ENCODE measurements around the gene OR6C74. TPM values are rescaled to one million over a fixed set of nuclear protein-coding genes. Genes with fewer than 3 reads are reported as not detected.

The OR6C74 gene
- polyA plus RNA-seq, 1 donor from 2014 or later, result not detected

- Histone ChIP-seq H3K9ac (ENCODE audit: low read length) (no peak overlapping the region), H3K4me2 (ENCODE audit: low read length) (no peak overlapping the region), H3K4me3 (ENCODE audit: low read length) (no peak overlapping the region), H4K20me1 (ENCODE audit: insufficient read depth) (no peaks in the 10 kb centered on the region), H3K36me3 (ENCODE audit: insufficient read depth, low read length) (no peaks in the 10 kb centered on the region), H3K9me3 (ENCODE audit: low read length) (no peaks in the 10 kb centered on the region), H2AFZ (ENCODE audit: low read depth, low read length) (no peak overlapping the region), H3K27me3 (ENCODE audit: insufficient read depth, low read depth, low read length) (no peaks in the 10 kb centered on the region), H3K27ac (ENCODE audit: low read length) (no peak overlapping the region), H3K79me2 (replicated peaks; ENCODE audit: insufficient read depth, low read length) (no peaks in the 10 kb centered on the region), H3K9me2 (ENCODE audit: insufficient read depth, low read length) (no peaks in the 10 kb centered on the region), H3F3A (ENCODE audit: insufficient read depth, low read length, poor library complexity, severe bottlenecking) (no peaks in the 10 kb centered on the region)
- TF ChIP-seq CTCF (IDR thresholded peaks at IDR 0.05; ENCODE audit: poor library complexity, severe bottlenecking) (no peak), EP300 (conservative IDR thresholded peaks at IDR 0.05; ENCODE audit: poor library complexity, severe bottlenecking) (peak; percentile 57)
These were observed 13.9 kb downstream of the OR6C74 start for GRCh38 chr12:55258303-55258702.

DNA sequence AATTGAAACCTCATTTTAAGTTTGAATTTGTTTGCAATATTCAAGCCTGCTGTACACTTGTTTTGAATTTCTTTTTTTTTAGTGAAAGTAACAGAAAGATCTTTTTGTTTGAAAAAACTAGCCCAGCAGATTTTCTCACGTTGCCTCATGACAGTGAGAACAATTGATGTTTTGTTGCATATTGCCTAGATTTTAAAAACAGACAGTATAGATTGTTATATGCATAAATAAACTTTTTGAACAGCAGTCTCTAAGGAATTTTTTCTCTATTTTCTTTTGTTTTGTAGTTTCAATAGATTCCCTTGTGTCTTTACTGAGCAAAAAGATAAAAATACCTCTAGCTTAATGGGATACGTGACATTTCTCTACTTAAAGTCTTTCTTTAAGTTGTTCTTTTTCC lies 36.6 kb downstream of the OR6C74 start:
- Histone ChIP-seq H3K27ac (ENCODE audit: low read length) (no peak overlapping the region), H3K4me3 (ENCODE audit: low read length) (no peak overlapping the region), H3F3A (ENCODE audit: insufficient read depth, low read length, poor library complexity, severe bottlenecking) (no peaks in the 10 kb centered on the region)

GRCh38 chr12:55289999-55290398 lies 45.6 kb downstream of the OR6C74 start:
- TF ChIP-seq CTCF (IDR thresholded peaks at IDR 0.05; ENCODE audit: poor library complexity, severe bottlenecking), result no peak
- TF ChIP-seq RAD21 (conservative IDR thresholded peaks at IDR 0.05), result no peak
- no peak for TF ChIP-seq SMC3 (conservative IDR thresholded peaks at IDR 0.05; ENCODE audit: poor library complexity)
- TF ChIP-seq EP300 (conservative IDR thresholded peaks at IDR 0.05; ENCODE audit: poor library complexity, severe bottlenecking), result no peak
- no peak for TF ChIP-seq EZH2 (IDR thresholded peaks at IDR 0.05; ENCODE audit: borderline replicate concordance, insufficient read depth, low read length, poor library complexity, severe bottlenecking)
- TF ChIP-seq POLR2AphosphoS5 (IDR thresholded peaks at IDR 0.05), result no peak
- no peak for TF ChIP-seq REST (IDR thresholded peaks at IDR 0.05; ENCODE audit: borderline replicate concordance)
- no peak for TF ChIP-seq MXI1 (conservative IDR thresholded peaks at IDR 0.05; ENCODE audit: poor library complexity, severe bottlenecking)
- TF ChIP-seq TAF1 (IDR thresholded peaks at IDR 0.05; ENCODE audit: low read depth), result no peak
- Histone ChIP-seq H3K9ac (ENCODE audit: low read length) (no peak overlapping the region), H3K27ac (ENCODE audit: low read length) (no peak overlapping the region), H3K36me3 (ENCODE audit: insufficient read depth, low read length) (no peaks in the 10 kb centered on the region), H3K4me3 (ENCODE audit: low read length) (no peak overlapping the region), H3K79me2 (replicated peaks; ENCODE audit: insufficient read depth, low read length) (no peaks in the 10 kb centered on the region), H3K4me2 (ENCODE audit: low read length) (no peak overlapping the region), H3K9me3 (ENCODE audit: low read length) (no peaks in the 10 kb centered on the region), H3F3A (ENCODE audit: insufficient read depth, low read length, poor library complexity, severe bottlenecking) (no peaks in the 10 kb centered on the region), H3K27me3 (ENCODE audit: insufficient read depth, low read depth, low read length) (no peaks in the 10 kb centered on the region), H4K20me1 (ENCODE audit: insufficient read depth) (no peaks in the 10 kb centered on the region), H3K9me2 (ENCODE audit: insufficient read depth, low read length) (no peaks in the 10 kb centered on the region), H2AFZ (ENCODE audit: low read depth, low read length) (no peak overlapping the region)

More for the DNA sequence above, 36.6 kb downstream of the OR6C74 start:
- no peak overlapping the region for H3K9ac ChIP-seq (ENCODE audit: low read length)
- no peaks in the 10 kb centered on the region for H3K9me3 ChIP-seq (ENCODE audit: low read length)
- TF ChIP-seq EP300 (conservative IDR thresholded peaks at IDR 0.05; ENCODE audit: poor library complexity, severe bottlenecking) (no peak), POLR2AphosphoS5 (IDR thresholded peaks at IDR 0.05) (no peak), RAD21 (conservative IDR thresholded peaks at IDR 0.05) (no peak), TAF1 (IDR thresholded peaks at IDR 0.05; ENCODE audit: low read depth) (no peak)
- no peaks in the 10 kb centered on the region for H3K27me3 ChIP-seq (ENCODE audit: insufficient read depth, low read depth, low read length)
- H4K20me1 ChIP-seq (ENCODE audit: insufficient read depth), result no peaks in the 10 kb centered on the region
- H3K36me3 ChIP-seq (ENCODE audit: insufficient read depth, low read length), result no peaks in the 10 kb centered on the region
- H3K9me2 ChIP-seq (ENCODE audit: insufficient read depth, low read length), result no peaks in the 10 kb centered on the region
- no peaks in the 10 kb centered on the region for H3K79me2 ChIP-seq (replicated peaks; ENCODE audit: insufficient read depth, low read length)
- no peak overlapping the region for H3K4me2 ChIP-seq (ENCODE audit: low read length)
- no peak overlapping the region for H2AFZ ChIP-seq (ENCODE audit: low read depth, low read length)
